22Rv1 (cell line): ENCODE measurements around the gene PAPLN.

Source experiments
- H3K27ac ChIP-seq: fragments of 450-650 bp; 2 replicates; pipeline ENCODE4 v1.5.1; 2017
- ZFX ChIP-seq: fragments of 450-650 bp; IDR thresholded peaks from 2 replicates; pipeline ENCODE4 v1.6.1; 2017; ENCODE audit warnings: antibody characterized with exemption, borderline replicate concordance
- TF ChIP-seq, protein P1 (sequence below): fragments of 450-650 bp; IDR thresholded peaks from 2 replicates; pipeline ENCODE4 v1.5.1; 2017; ENCODE audit warnings: mild to moderate bottlenecking

PAPLN gene

DNA sequence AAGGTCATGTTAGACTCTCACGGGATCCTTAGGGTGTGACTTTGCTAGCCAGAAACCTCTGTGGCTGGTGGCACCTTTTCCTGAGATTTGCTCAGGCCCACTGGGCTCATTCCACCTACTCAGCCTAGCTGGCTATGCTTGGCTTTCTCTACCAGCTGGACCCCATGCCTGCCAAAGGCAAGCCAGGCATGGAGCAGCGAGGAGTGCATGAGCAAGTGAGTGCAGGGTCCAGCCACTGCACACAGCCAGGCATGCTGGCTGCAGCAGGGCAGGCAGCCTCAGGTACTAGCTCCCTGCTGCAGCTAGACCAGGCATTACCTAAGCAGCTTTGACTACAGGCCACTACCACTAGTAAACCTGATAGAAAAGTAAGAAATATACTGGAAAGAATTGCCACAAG is 29.7 kb upstream of the PAPLN start:
- TF ChIP-seq, protein P1, sequence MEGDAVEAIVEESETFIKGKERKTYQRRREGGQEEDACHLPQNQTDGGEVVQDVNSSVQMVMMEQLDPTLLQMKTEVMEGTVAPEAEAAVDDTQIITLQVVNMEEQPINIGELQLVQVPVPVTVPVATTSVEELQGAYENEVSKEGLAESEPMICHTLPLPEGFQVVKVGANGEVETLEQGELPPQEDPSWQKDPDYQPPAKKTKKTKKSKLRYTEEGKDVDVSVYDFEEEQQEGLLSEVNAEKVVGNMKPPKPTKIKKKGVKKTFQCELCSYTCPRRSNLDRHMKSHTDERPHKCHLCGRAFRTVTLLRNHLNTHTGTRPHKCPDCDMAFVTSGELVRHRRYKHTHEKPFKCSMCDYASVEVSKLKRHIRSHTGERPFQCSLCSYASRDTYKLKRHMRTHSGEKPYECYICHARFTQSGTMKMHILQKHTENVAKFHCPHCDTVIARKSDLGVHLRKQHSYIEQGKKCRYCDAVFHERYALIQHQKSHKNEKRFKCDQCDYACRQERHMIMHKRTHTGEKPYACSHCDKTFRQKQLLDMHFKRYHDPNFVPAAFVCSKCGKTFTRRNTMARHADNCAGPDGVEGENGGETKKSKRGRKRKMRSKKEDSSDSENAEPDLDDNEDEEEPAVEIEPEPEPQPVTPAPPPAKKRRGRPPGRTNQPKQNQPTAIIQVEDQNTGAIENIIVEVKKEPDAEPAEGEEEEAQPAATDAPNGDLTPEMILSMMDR = no peak
- TF ChIP-seq ZFX = no peak
- no peak overlapping the region for H3K27ac ChIP-seq

GRCh38 chr14:73208390-73208789 is 28.9 kb upstream of the PAPLN start:
- no peak overlapping the region for H3K27ac ChIP-seq
- no peak for TF ChIP-seq ZFX
- TF ChIP-seq, protein P1 = no peak

DNA sequence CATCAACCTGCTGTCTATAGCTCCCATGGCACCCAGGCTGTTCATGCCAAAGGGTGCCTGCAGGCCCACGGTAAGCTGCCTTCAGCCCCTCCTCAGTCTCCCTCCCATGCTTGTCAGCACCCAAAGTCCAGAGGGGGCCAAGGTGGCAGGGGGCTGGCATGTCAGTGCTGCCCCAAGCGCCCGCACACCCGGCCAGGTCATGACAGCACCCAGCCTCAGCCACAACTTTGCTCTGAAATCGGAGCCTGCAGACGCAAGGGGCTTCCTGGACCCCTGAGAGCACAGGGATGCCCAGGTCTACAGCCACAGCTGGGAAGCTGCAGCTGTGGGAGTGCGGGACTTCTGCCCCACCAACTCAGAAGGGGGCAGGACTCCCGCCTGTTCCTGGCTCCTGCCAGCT is 28.5 kb upstream of the PAPLN start:
- H3K27ac ChIP-seq = no peak overlapping the region
- no peak for TF ChIP-seq ZFX
- TF ChIP-seq, protein P1 = no peak

- no peak overlapping the region for H3K27ac ChIP-seq
- no peak for TF ChIP-seq ZFX
- TF ChIP-seq, protein P1 = no peak
Observed at GRCh38 chr14:73209953-73210352, 27.4 kb upstream of the PAPLN start.

- H3K27ac ChIP-seq = no peak overlapping the region
- TF ChIP-seq ZFX = no peak
- TF ChIP-seq, protein P1 = no peak
Observed at GRCh38 chr14:73211251-73212040, 25.9 kb upstream of the PAPLN start.

DNA sequence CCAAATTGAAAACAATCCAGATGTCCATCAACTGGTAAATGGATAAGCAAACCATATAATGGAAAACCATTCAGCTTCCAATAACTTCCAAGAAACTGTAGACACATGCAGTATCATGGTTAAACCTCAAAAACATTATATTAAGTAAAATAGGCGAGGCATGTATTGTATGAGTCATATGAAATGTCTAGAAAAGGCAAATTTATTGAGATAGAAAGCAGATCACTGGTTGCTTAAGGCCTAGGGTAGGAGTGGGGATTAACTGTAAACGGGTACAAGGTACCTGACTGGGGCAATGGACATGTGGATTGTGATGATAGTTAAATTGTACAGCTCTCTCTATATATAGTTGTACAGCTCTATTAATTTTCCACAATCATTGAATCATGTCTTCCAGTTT is 21.3 kb upstream of the PAPLN start:
- no peak overlapping the region for H3K27ac ChIP-seq
- no peak for TF ChIP-seq ZFX
- TF ChIP-seq, protein P1 = no peak

GRCh38 chr14:73217411-73217810 is 19.9 kb upstream of the PAPLN start:
- TF ChIP-seq, protein P1 = no peak
- no peak for TF ChIP-seq ZFX

More at GRCh38 chr14:73217411-73217810, 19.9 kb upstream of the PAPLN start:
- no peak overlapping the region for H3K27ac ChIP-seq
